ENCODE results near the gene TTC28. TPM values are rescaled to one million over a fixed set of nuclear protein-coding genes. Genes with fewer than 3 reads are reported as not detected.
"Not testable (repeated sequence)": the region's sequence is repeated elsewhere in the genome, so short reads cannot be mapped to it uniquely, and the experiment has no call there.

Gene TTC28
- total RNA-seq, 4 donors from 2014 or later, result 49.8 to 99.7 (median 79.7) TPM

- no peaks in the 10 kb centered on the region for H3K4me1 ChIP-seq
- no peak overlapping the region for H3K27ac ChIP-seq
- H3K36me3 ChIP-seq, result no peaks in the 10 kb centered on the region
- H3K27me3 ChIP-seq, result no peaks in the 10 kb centered on the region
- intact Hi-C loops (cut with DNase I), result no loop called here
- no peak for DNase-seq
- no peaks in the 10 kb centered on the region for H3K9me3 ChIP-seq
- no peak for TF ChIP-seq CTCF (IDR thresholded peaks at IDR 0.05)
- TF ChIP-seq POLR2A (IDR thresholded peaks at IDR 0.05), result no peak
- 94 to 96% methylated on average over 3 of the region's 3 CpGs for WGBS, 2 donors
- H3K4me3 ChIP-seq (replicated peaks in 1 of 3), result no peak overlapping the region
Observed at GRCh38 chr22:28576162-28576561, 103.5 kb downstream of the TTC28 start.

GRCh38 chr22:28574159-28574788 is 105.4 kb downstream of the TTC28 start:
- H3K27ac ChIP-seq, result no peak overlapping the region
- no peak overlapping the region for H3K4me3 ChIP-seq (replicated peaks in 1 of 3)
- no peak for DNase-seq
- no peaks in the 10 kb centered on the region for H3K27me3 ChIP-seq
- intact Hi-C loops (cut with DNase I), result no loop called here
- no peaks in the 10 kb centered on the region for H3K9me3 ChIP-seq
- 85 to 88% methylated on average over 4 of the region's 4 CpGs for WGBS, 2 donors
- no peaks in the 10 kb centered on the region for H3K4me1 ChIP-seq
- TF ChIP-seq POLR2A (IDR thresholded peaks at IDR 0.05) (no peak), CTCF (IDR thresholded peaks at IDR 0.05) (no peak)
- H3K36me3 ChIP-seq, result no peaks in the 10 kb centered on the region

GRCh38 chr22:28570696-28571373 is 108.8 kb downstream of the TTC28 start:
- no peak for DNase-seq
- intact Hi-C loops (cut with DNase I), result no loop called here
- no peak for TF ChIP-seq CTCF (IDR thresholded peaks at IDR 0.05)
- no peak for TF ChIP-seq POLR2A (IDR thresholded peaks at IDR 0.05)
- Histone ChIP-seq H3K4me1 (no peaks in the 10 kb centered on the region), H3K4me3 (replicated peaks in 1 of 3) (no peak overlapping the region), H3K9me3 (no peaks in the 10 kb centered on the region), H3K27ac (no peak overlapping the region), H3K36me3 (no peaks in the 10 kb centered on the region), H3K27me3 (no peaks in the 10 kb centered on the region)
- 74 to 76% methylated on average over 3 of the region's 3 CpGs for WGBS, 2 donors

GRCh38 chr22:28568974-28569373 is 110.7 kb downstream of the TTC28 start:
- 95 to 97% methylated on average over 3 of the region's 3 CpGs for WGBS, 2 donors
- intact Hi-C loops (cut with DNase I); DNase-seq; H3K4me1 ChIP-seq; H3K27me3 ChIP-seq; H3K27ac ChIP-seq; H3K4me3 ChIP-seq (replicated peaks in 1 of 3); H3K36me3 ChIP-seq; H3K9me3 ChIP-seq: not testable (repeated sequence)

GRCh38 chr22:28568099-28568498 is 111.5 kb downstream of the TTC28 start:
- no peaks in the 10 kb centered on the region for H3K27me3 ChIP-seq
- H3K4me3 ChIP-seq (replicated peaks in 1 of 3), result no peak overlapping the region
- no peak overlapping the region for H3K27ac ChIP-seq
- DNase-seq, result no peak
- no peaks in the 10 kb centered on the region for H3K36me3 ChIP-seq
- intact Hi-C loops (cut with DNase I), result no loop called here
- H3K9me3 ChIP-seq, result no peaks in the 10 kb centered on the region
- H3K4me1 ChIP-seq, result no peaks in the 10 kb centered on the region
- TF ChIP-seq CTCF (IDR thresholded peaks at IDR 0.05) (no peak), POLR2A (IDR thresholded peaks at IDR 0.05) (no peak)

- DNase-seq; H3K9me3 ChIP-seq; H3K27me3 ChIP-seq; H3K4me1 ChIP-seq; intact Hi-C loops (cut with DNase I); H3K4me3 ChIP-seq (replicated peaks in 1 of 3); H3K27ac ChIP-seq; H3K36me3 ChIP-seq: not testable (repeated sequence)
- WGBS, 2 donors, result 93 to 97% methylated on average over 12 of the region's 12 CpGs
Observed at GRCh38 chr22:28566920-28567499, 112.6 kb downstream of the TTC28 start.

Data from thyroid gland (tissue), 4 donors.